ENCODE data around the gene OTUD1. TPM values are rescaled to one million over a fixed set of nuclear protein-coding genes. Genes with fewer than 3 reads are reported as not detected.

OTUD1 gene
- total RNA-seq, 1 donor from 2014 or later, result 11.0 TPM

DNA sequence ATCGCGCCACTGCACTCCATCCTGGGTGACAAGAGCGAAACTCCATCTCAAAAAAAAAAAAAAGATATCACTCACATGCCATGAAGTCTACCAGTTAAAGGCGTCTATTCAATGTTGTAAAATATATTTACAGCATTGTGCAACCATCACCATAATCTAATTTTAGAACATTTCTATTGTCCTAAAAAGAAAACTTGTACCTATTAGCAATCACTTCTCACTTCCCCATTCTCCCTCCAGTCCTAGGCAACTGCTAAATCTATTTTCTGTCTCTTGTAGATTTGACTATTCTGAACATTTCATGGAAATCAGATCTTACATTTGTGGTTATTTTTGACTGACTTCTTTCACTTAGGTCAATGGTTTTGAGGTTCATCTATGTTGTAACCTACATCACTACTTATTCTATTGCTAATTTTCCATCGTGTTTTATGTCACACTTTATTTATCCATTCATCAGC is 25.2 kb upstream of the OTUD1 start:
- H3K4me3 Mint-ChIP-seq (ENCODE audit: unreplicated experiment), result no peak overlapping the region

DNA sequence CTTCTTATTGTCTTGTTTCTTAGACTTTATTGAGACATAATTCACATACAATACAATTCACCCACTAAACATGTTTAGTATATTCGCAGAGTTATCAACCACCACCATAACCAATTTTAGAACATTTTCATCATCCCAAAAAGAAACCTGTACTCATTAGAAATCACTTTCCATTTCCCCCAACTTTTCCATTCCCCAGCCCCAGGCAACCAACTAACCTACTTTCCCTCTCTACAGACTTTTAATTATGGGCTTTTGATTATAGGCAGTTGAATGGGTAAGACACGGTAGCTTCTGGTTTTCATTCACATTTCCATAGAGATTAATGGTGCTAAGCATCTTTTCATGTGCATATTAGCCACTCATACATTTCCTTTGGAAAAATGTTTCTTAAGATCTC is 24.2 kb upstream of the OTUD1 start:
- TF ChIP-seq, protein P1, sequence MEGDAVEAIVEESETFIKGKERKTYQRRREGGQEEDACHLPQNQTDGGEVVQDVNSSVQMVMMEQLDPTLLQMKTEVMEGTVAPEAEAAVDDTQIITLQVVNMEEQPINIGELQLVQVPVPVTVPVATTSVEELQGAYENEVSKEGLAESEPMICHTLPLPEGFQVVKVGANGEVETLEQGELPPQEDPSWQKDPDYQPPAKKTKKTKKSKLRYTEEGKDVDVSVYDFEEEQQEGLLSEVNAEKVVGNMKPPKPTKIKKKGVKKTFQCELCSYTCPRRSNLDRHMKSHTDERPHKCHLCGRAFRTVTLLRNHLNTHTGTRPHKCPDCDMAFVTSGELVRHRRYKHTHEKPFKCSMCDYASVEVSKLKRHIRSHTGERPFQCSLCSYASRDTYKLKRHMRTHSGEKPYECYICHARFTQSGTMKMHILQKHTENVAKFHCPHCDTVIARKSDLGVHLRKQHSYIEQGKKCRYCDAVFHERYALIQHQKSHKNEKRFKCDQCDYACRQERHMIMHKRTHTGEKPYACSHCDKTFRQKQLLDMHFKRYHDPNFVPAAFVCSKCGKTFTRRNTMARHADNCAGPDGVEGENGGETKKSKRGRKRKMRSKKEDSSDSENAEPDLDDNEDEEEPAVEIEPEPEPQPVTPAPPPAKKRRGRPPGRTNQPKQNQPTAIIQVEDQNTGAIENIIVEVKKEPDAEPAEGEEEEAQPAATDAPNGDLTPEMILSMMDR (IDR thresholded peaks at IDR 0.05), result no peak
- no peak for DNase-seq (ENCODE audit: extremely low spot score, unreplicated experiment)
- H3K27me3 Mint-ChIP-seq (ENCODE audit: unreplicated experiment), result peaks cover 19% of the 10 kb centered on the region
- no peak overlapping the region for H3K27ac Mint-ChIP-seq (ENCODE audit: unreplicated experiment)
- no peaks in the 10 kb centered on the region for H3K9me3 Mint-ChIP-seq (ENCODE audit: unreplicated experiment)
- H3K36me3 Mint-ChIP-seq (ENCODE audit: unreplicated experiment), result no peaks in the 10 kb centered on the region
- H3K4me1 Mint-ChIP-seq (ENCODE audit: unreplicated experiment), result no peaks in the 10 kb centered on the region
- H3K4me3 Mint-ChIP-seq (ENCODE audit: unreplicated experiment), result no peak overlapping the region

More for the DNA sequence above, 25.2 kb upstream of the OTUD1 start:
- Mint-ChIP-seq H3K27ac (ENCODE audit: unreplicated experiment) (no peak overlapping the region), H3K27me3 (ENCODE audit: unreplicated experiment) (peaks cover 13% of the 10 kb centered on the region), H3K36me3 (ENCODE audit: unreplicated experiment) (no peaks in the 10 kb centered on the region), H3K9me3 (ENCODE audit: unreplicated experiment) (no peaks in the 10 kb centered on the region), H3K4me1 (ENCODE audit: unreplicated experiment) (no peaks in the 10 kb centered on the region)
- no peak for DNase-seq (ENCODE audit: extremely low spot score, unreplicated experiment)
- TF ChIP-seq, protein P1 (IDR thresholded peaks at IDR 0.05), result no peak

DNA sequence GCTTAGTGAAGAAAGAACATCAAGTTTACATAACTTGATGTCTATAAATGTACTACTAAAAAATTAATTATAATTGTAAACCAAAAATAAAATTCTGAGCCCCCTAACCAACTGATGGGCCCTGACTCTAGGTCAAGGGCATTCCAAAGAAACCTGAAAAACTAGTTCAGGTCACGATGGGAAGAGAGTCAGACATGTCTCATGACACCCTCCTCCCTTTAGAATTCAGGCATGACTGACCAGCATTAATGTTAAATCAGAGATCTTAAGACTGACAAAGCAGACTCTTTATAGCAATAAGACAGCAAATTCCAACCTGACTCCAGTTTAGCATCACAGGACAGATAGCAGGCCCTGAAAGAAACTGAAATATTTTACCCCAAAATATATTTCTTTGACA is 21.6 kb upstream of the OTUD1 start:
- no peaks in the 10 kb centered on the region for H3K36me3 Mint-ChIP-seq (ENCODE audit: unreplicated experiment)
- H3K4me3 Mint-ChIP-seq (ENCODE audit: unreplicated experiment), result no peak overlapping the region
- no peaks in the 10 kb centered on the region for H3K9me3 Mint-ChIP-seq (ENCODE audit: unreplicated experiment)
- TF ChIP-seq, protein P1 (IDR thresholded peaks at IDR 0.05), result no peak
- H3K27me3 Mint-ChIP-seq (ENCODE audit: unreplicated experiment), result peaks cover 22% of the 10 kb centered on the region
- H3K4me1 Mint-ChIP-seq (ENCODE audit: unreplicated experiment), result no peaks in the 10 kb centered on the region
- no peak for DNase-seq (ENCODE audit: extremely low spot score, unreplicated experiment)
- H3K27ac Mint-ChIP-seq (ENCODE audit: unreplicated experiment), result no peak overlapping the region

DNA sequence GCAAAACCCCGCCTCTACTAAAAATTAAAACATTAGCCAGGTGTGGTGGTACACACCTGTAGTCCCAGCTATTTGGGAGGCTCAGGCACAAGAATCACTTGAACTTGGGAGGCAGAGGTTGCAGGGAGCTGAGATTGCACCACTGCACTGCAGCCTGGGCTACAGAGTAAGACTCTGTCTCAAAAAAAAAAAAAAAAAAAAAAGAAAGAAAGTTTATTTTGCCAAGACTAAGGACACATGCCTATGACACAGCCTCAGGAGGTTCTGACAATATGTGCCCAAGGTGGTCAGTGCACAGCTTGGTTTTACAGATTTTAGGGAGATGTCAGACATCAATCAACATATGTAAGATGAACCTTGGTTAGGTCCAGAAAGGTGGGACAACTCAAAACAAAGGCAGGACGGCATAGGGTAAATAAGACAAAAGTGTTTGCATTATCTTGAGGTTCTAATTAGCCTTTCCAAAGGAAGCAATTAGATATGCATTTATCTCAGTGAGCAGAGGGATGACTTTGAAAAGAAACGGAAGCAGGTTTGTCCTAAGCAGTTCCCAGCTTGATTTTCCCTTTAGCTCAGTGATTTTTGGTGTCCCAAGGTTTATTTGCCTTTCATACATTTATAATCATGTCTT is 20.7 kb upstream of the OTUD1 start:
- H3K27ac Mint-ChIP-seq (ENCODE audit: unreplicated experiment), result no peak overlapping the region
- H3K4me3 Mint-ChIP-seq (ENCODE audit: unreplicated experiment), result no peak overlapping the region
- H3K4me1 Mint-ChIP-seq (ENCODE audit: unreplicated experiment), result no peaks in the 10 kb centered on the region
- H3K27me3 Mint-ChIP-seq (ENCODE audit: unreplicated experiment), result peaks cover 18% of the 10 kb centered on the region
- H3K36me3 Mint-ChIP-seq (ENCODE audit: unreplicated experiment), result no peaks in the 10 kb centered on the region
- no peaks in the 10 kb centered on the region for H3K9me3 Mint-ChIP-seq (ENCODE audit: unreplicated experiment)
- TF ChIP-seq, protein P1 (IDR thresholded peaks at IDR 0.05), result no peak
- no peak for DNase-seq (ENCODE audit: extremely low spot score, unreplicated experiment)

DNA sequence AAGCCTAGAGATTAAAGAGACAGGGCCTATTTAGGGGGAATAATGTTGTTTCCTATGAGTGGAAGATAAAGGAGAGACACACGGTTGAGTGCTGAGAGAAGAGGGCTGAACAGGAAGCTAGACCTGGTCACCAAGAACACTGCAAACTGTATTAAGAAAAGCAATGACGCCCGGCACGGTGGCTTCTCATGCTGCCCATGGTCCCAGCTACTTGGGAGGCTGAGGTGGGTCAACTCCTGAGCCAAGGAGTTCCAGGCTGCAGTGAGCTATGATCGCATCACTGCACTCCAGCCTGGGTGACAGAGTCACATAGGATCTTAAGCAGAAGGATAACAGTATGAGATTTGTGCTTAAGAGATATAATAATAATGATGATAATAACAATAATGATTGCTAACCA is 19.7 kb upstream of the OTUD1 start:
- Mint-ChIP-seq H3K9me3 (ENCODE audit: unreplicated experiment) (no peaks in the 10 kb centered on the region), H3K4me1 (ENCODE audit: unreplicated experiment) (no peaks in the 10 kb centered on the region), H3K27me3 (ENCODE audit: unreplicated experiment) (peaks cover 18% of the 10 kb centered on the region), H3K36me3 (ENCODE audit: unreplicated experiment) (no peaks in the 10 kb centered on the region), H3K27ac (ENCODE audit: unreplicated experiment) (no peak overlapping the region), H3K4me3 (ENCODE audit: unreplicated experiment) (no peak overlapping the region)
- DNase-seq (ENCODE audit: extremely low spot score, unreplicated experiment), result no peak
- TF ChIP-seq, protein P1 (IDR thresholded peaks at IDR 0.05), result no peak
